Thyroid gland (tissue), 4 donors: ENCODE data around the gene MAPT. TPM values are rescaled to one million over a fixed set of nuclear protein-coding genes. Genes with fewer than 3 reads are reported as not detected.
A peak's percentile ranks its signal among the peaks of the same experiment; 100 is the strongest.

ENCODE experiments used
- DNase-seq, 2 donors: peaks; one replicate each; pipeline ENCODE4 v3.0.0-alpha.2; 2019
- H3K27ac ChIP-seq, 3 donors: fragments of 200-600 bp; sonication (generic); 1 replicate in 2 of 3; 2 replicates in 1 of 3; pipeline ENCODE4 v1.5.1; 2016 to 2019; ENCODE audit warnings: mild to moderate bottlenecking in 1 of 3, moderate library complexity in 1 of 3
- H3K27me3 ChIP-seq: fragments of 200-600 bp; sonication (generic); one replicate; pipeline ENCODE4 v1.5.1; 2019
- H3K36me3 ChIP-seq, 2 donors: fragments of 200-600 bp; sonication (generic); one replicate each; pipeline ENCODE4 v1.5.1; 2016 to 2019
- H3K4me1 ChIP-seq, 2 donors: fragments of 200-600 bp; sonication (generic); one replicate each; pipeline ENCODE4 v1.5.1; 2017 to 2019
- H3K4me3 ChIP-seq, 3 donors: fragments of 200-600 bp; sonication (generic); replicated peaks in 1 of 3; 1 replicate in 2 of 3; 2 replicates in 1 of 3; pipeline ENCODE4 v1.5.1; 2016; ENCODE audit warnings: mild to moderate bottlenecking in 1 of 3
- H3K9me3 ChIP-seq: fragments of 200-600 bp; sonication (generic); one replicate; pipeline ENCODE4 v1.5.1; 2017
- CTCF ChIP-seq, 6 experiments: fragments of 200-600 bp in 3 of 6; fragments of 450-650 bp in 3 of 6; sonication (generic) in 3 of 6; IDR thresholded peaks; one replicate each; pipeline ENCODE4 v1.5.1; 2016 to 2019; ENCODE audit warnings: antibody characterized with exemption in 6 of 6, mild to moderate bottlenecking in 2 of 6, inconsistent platforms in 1 of 6, moderate library complexity in 1 of 6
- POLR2A ChIP-seq, 2 donors: fragments of 450-650 bp; IDR thresholded peaks; one replicate each; pipeline ENCODE4 v1.6.1; 2017; ENCODE audit warnings: antibody characterized with exemption in 2 of 2, mild to moderate bottlenecking in 2 of 2, moderate library complexity in 1 of 2
- WGBS, 2 donors: methylation state at CpG; one replicate each; pipeline ENCODE4 v1.1.5; 2017; 5-methylcytosine and 5-hydroxymethylcytosine counted together
- intact Hi-C: fragments of 100-400 bp; cut with DNase I; formaldehyde crosslinking; loops from one replicate; pipeline ENCODE4 v1.15.1; 2023
- total RNA-seq, 4 donors: library from RNA; depleted of rRNA; stranded (reverse); fragments of >200 nt; gene quantifications; one replicate each; pipeline ENCODE4 v1.2.3, GENCODE V29; 2016

The MAPT gene
- total RNA-seq, 4 donors from 2014 or later: 0.54 to 1.8 (median 0.92) TPM

- intact Hi-C loops: no loop called here
- no peaks in the 10 kb centered on the region for H3K27me3 ChIP-seq
- no peak overlapping the region for H3K27ac ChIP-seq
- TF ChIP-seq CTCF (IDR thresholded peaks at IDR 0.05) (no peak), POLR2A (IDR thresholded peaks at IDR 0.05) (no peak)
- peak in 1 of 2 donors; percentile 16 for DNase-seq
- 89 to 91% methylated on average over 12 to 13 of the region's 16 CpGs for WGBS, 2 donors
- H3K9me3 ChIP-seq: no peaks in the 10 kb centered on the region
- H3K4me1 ChIP-seq: peaks cover 0 to 3% of the 10 kb centered on the region in 2 donors
- peaks cover 44 to 46% of the 10 kb centered on the region in 2 donors for H3K36me3 ChIP-seq
- H3K4me3 ChIP-seq: no peak overlapping the region
These were observed 137.1 kb downstream of the MAPT start for GRCh38 chr17:46031440-46031839.

GRCh38 chr17:46031920-46032319, 137.6 kb downstream of the MAPT start:
- no peak overlapping the region for H3K4me3 ChIP-seq

GRCh38 chr17:46032909-46033308, 138.6 kb downstream of the MAPT start:
- Histone ChIP-seq H3K9me3 (no peaks in the 10 kb centered on the region), H3K27ac (no peak overlapping the region), H3K4me3 (no peak overlapping the region), H3K36me3 (peaks cover 57 to 59% of the 10 kb centered on the region in 2 donors), H3K4me1 (peaks cover 4% of the 10 kb centered on the region in 2 donors), H3K27me3 (no peaks in the 10 kb centered on the region)
- TF ChIP-seq POLR2A (IDR thresholded peaks at IDR 0.05): no peak
- no peak for TF ChIP-seq CTCF (IDR thresholded peaks at IDR 0.05)
- WGBS, 2 donors: 93 to 99% methylated on average over 11 of the region's 11 CpGs
- intact Hi-C loops: no loop called here
- no peak for DNase-seq

More at GRCh38 chr17:46031920-46032319, 137.6 kb downstream of the MAPT start:
- H3K27ac ChIP-seq: no peak overlapping the region
- H3K9me3 ChIP-seq: no peaks in the 10 kb centered on the region
- no peaks in the 10 kb centered on the region for H3K27me3 ChIP-seq
- intact Hi-C loops: no loop called here
- H3K4me1 ChIP-seq: no peaks in the 10 kb centered on the region
- no peak for DNase-seq
- peaks cover 48 to 51% of the 10 kb centered on the region in 2 donors for H3K36me3 ChIP-seq
- TF ChIP-seq POLR2A (IDR thresholded peaks at IDR 0.05) (no peak), CTCF (IDR thresholded peaks at IDR 0.05) (no peak)
- 92 to 97% methylated on average over 2 to 8 of the region's 8 CpGs for WGBS, 2 donors

GRCh38 chr17:46033392-46033791, 139.0 kb downstream of the MAPT start:
- H3K27me3 ChIP-seq: no peaks in the 10 kb centered on the region
- H3K4me1 ChIP-seq: peaks cover 8 to 9% of the 10 kb centered on the region in 2 donors
- TF ChIP-seq POLR2A (IDR thresholded peaks at IDR 0.05) (no peak), CTCF (IDR thresholded peaks at IDR 0.05) (no peak)
- no peak for DNase-seq
- no peaks in the 10 kb centered on the region for H3K9me3 ChIP-seq
- intact Hi-C loops: no loop called here
- no peak overlapping the region for H3K27ac ChIP-seq
- peaks cover 62 to 64% of the 10 kb centered on the region in 2 donors for H3K36me3 ChIP-seq
- H3K4me3 ChIP-seq: no peak overlapping the region
- 93 to 97% methylated on average over 3 of the region's 3 CpGs for WGBS, 2 donors

GRCh38 chr17:46035112-46035818, 140.9 kb downstream of the MAPT start:
- TF ChIP-seq POLR2A (IDR thresholded peaks at IDR 0.05): no peak
- no peak for TF ChIP-seq CTCF (IDR thresholded peaks at IDR 0.05)
- H3K4me3 ChIP-seq: no peak overlapping the region
- H3K27me3 ChIP-seq: no peaks in the 10 kb centered on the region
- H3K27ac ChIP-seq: peak overlapping the region in 1 of 3 donors; percentile 19
- peaks cover 68 to 72% of the 10 kb centered on the region in 2 donors for H3K36me3 ChIP-seq
- intact Hi-C loops: loop anchor here (5.0 kb wide), 1 partner anchor 157 kb away; the partner anchor contains the start of gene KANSL1
- DNase-seq: no peak
- H3K4me1 ChIP-seq: peaks cover 24 to 28% of the 10 kb centered on the region in 2 donors
- WGBS, 2 donors: 81 to 86% methylated on average over 3 of the region's 3 CpGs
- no peaks in the 10 kb centered on the region for H3K9me3 ChIP-seq
